ENCODE data around the gene HHAT. TPM values are rescaled to one million over a fixed set of nuclear protein-coding genes. Genes with fewer than 3 reads are reported as not detected.

HHAT gene
- total RNA-seq, 2 donors from 2014 or later, result 16.3 to 19.0 TPM

GRCh38 chr1:210587566-210587965, 258.9 kb downstream of the HHAT start:
- Histone ChIP-seq H3K36me3 (no peaks in the 10 kb centered on the region), H3K4me3 (no peak overlapping the region), H3K27me3 (replicated peaks; ENCODE audit: insufficient read depth) (no peaks in the 10 kb centered on the region), H3K27ac (no peak overlapping the region), H3K4me1 (replicated peaks) (no peaks in the 10 kb centered on the region), H3K9me3 (no peaks in the 10 kb centered on the region)
- TF ChIP-seq CTCF (IDR thresholded peaks at IDR 0.05) (no peak), POLR2AphosphoS5 (IDR thresholded peaks at IDR 0.05) (no peak), POLR2A (IDR thresholded peaks at IDR 0.05) (no peak)
- WGBS, result 96% methylated on average over 4 of the region's 4 CpGs
- intact Hi-C loops (cut with DNase I), result no loop called here
- DNase-seq (ENCODE audit: low spot score), result no peak

GRCh38 chr1:210588357-210588756, 259.7 kb downstream of the HHAT start:
- no peak for DNase-seq (ENCODE audit: low spot score)
- no peaks in the 10 kb centered on the region for H3K9me3 ChIP-seq
- no peak overlapping the region for H3K4me3 ChIP-seq
- no peaks in the 10 kb centered on the region for H3K36me3 ChIP-seq
- H3K27me3 ChIP-seq (replicated peaks; ENCODE audit: insufficient read depth), result no peaks in the 10 kb centered on the region
- WGBS, result 94% methylated on average over 3 of the region's 3 CpGs
- intact Hi-C loops (cut with DNase I), result no loop called here
- TF ChIP-seq POLR2AphosphoS5 (IDR thresholded peaks at IDR 0.05) (no peak), CTCF (IDR thresholded peaks at IDR 0.05) (no peak), POLR2A (IDR thresholded peaks at IDR 0.05) (no peak)
- no peak overlapping the region for H3K27ac ChIP-seq
- H3K4me1 ChIP-seq (replicated peaks), result no peaks in the 10 kb centered on the region

GRCh38 chr1:210588946-210589345, 260.2 kb downstream of the HHAT start:
- 74% methylated on average over 3 of the region's 3 CpGs for WGBS
- intact Hi-C loops (cut with DNase I), result no loop called here
- no peaks in the 10 kb centered on the region for H3K27me3 ChIP-seq (replicated peaks; ENCODE audit: insufficient read depth)
- no peak for DNase-seq (ENCODE audit: low spot score)
- H3K9me3 ChIP-seq, result no peaks in the 10 kb centered on the region
- TF ChIP-seq POLR2A (IDR thresholded peaks at IDR 0.05), result no peak
- TF ChIP-seq CTCF (IDR thresholded peaks at IDR 0.05), result no peak
- no peak for TF ChIP-seq POLR2AphosphoS5 (IDR thresholded peaks at IDR 0.05)
- no peak overlapping the region for H3K4me3 ChIP-seq
- no peaks in the 10 kb centered on the region for H3K36me3 ChIP-seq
- H3K27ac ChIP-seq, result no peak overlapping the region
- H3K4me1 ChIP-seq (replicated peaks), result no peaks in the 10 kb centered on the region

GRCh38 chr1:210591214-210591613, 262.5 kb downstream of the HHAT start:
- no peak for TF ChIP-seq POLR2AphosphoS5 (IDR thresholded peaks at IDR 0.05)
- TF ChIP-seq CTCF (IDR thresholded peaks at IDR 0.05), result no peak
- no peak for TF ChIP-seq POLR2A (IDR thresholded peaks at IDR 0.05)
- 100% methylated on average over 1 of the region's 1 CpG for WGBS
- intact Hi-C loops (cut with DNase I), result no loop called here
- Histone ChIP-seq H3K27ac (no peak overlapping the region), H3K27me3 (replicated peaks; ENCODE audit: insufficient read depth) (no peaks in the 10 kb centered on the region), H3K4me3 (no peak overlapping the region), H3K36me3 (no peaks in the 10 kb centered on the region), H3K9me3 (no peaks in the 10 kb centered on the region), H3K4me1 (replicated peaks) (no peaks in the 10 kb centered on the region)
- no peak for DNase-seq (ENCODE audit: low spot score)

GRCh38 chr1:210594605-210595004, 265.9 kb downstream of the HHAT start:
- TF ChIP-seq CTCF (IDR thresholded peaks at IDR 0.05) (no peak), POLR2A (IDR thresholded peaks at IDR 0.05) (no peak), POLR2AphosphoS5 (IDR thresholded peaks at IDR 0.05) (no peak)
- intact Hi-C loops (cut with DNase I), result no loop called here
- no peaks in the 10 kb centered on the region for H3K36me3 ChIP-seq
- H3K27ac ChIP-seq, result no peak overlapping the region
- DNase-seq (ENCODE audit: low spot score), result no peak
- H3K27me3 ChIP-seq (replicated peaks; ENCODE audit: insufficient read depth), result no peaks in the 10 kb centered on the region
- H3K4me1 ChIP-seq (replicated peaks), result no peaks in the 10 kb centered on the region
- no peak overlapping the region for H3K4me3 ChIP-seq
- WGBS, result 41% methylated on average over 3 of the region's 3 CpGs
- H3K9me3 ChIP-seq, result no peaks in the 10 kb centered on the region
